GM08714 (cell line): ENCODE measurements around the gene ILF3.

Experiments used
- H3K4me3 ChIP-seq: fragments of 200-500 bp; sonication (Bioruptor generic); 2 replicates; pipeline ENCODE4 v1.5.1; 2014; ENCODE audit warnings: mild to moderate bottlenecking, low read length, inconsistent platforms
- ZNF274 ChIP-seq: IDR thresholded peaks from 2 replicates; pipeline ENCODE4 v1.6.1; 2012; ENCODE audit warnings: mild to moderate bottlenecking, low read depth, low read length

Gene ILF3

GRCh38 chr19:10653732-10654609, at the start of gene ILF3:
Gene ILF3, plus strand, starts transcription at chr19:10654346. Its CDS starts 16,260 bp downstream, at chr19:10670606.
- TF ChIP-seq ZNF274: no peak
- peak within 1 kb of the TSS; percentile 96 for H3K4me3 ChIP-seq

GRCh38 chr19:10604460-10604980, 49.6 kb upstream of the ILF3 start:
- TF ChIP-seq ZNF274: no peak
- peak overlapping the region; percentile 88; the same call in 1 of the 2 replicates for H3K4me3 ChIP-seq

- H3K4me3 ChIP-seq: no peak overlapping the region
- no peak for TF ChIP-seq ZNF274
These were observed 42.2 kb upstream of the ILF3 start for GRCh38 chr19:10611907-10612306.

GRCh38 chr19:10612499-10613119, 41.5 kb upstream of the ILF3 start:
- no peak overlapping the region for H3K4me3 ChIP-seq
- TF ChIP-seq ZNF274: no peak

GRCh38 chr19:10615429-10616023, 38.6 kb upstream of the ILF3 start:
- no peak overlapping the region for H3K4me3 ChIP-seq
- no peak for TF ChIP-seq ZNF274

DNA sequence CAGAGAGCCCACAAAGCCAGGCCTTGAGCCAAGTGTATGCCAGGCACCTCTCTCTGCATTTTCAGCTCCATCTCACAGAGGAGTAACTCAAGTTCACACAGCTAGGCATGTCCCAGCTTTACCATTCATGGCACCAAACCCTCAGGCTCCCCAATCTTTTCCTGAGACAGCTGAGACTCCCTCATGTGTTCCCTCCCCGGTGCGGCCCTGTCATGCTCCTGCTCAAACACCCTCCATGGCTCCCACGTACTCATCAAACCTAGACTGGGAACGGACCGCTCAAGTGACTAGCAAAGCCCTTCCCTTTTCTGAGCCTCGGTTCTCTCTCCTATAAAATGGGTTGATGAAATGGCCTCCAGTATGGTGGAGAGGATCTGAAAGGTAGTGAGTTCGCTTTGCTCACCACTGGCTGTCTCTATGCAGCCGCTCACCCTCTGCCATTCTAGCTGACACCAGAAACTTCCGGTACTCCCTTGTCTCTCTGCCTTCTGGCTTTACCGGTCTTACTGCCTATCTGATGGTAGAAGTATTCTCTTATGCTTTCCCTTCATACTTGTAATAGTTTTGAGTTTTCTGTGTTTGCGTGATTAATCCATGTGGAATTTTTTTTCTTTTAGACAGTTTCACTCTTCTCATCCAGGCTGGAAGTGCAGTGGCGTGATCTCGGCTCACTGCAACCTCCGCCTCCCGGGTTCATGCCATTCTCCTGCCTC, 36.6 kb upstream of the ILF3 start:
- TF ChIP-seq ZNF274: no peak
- H3K4me3 ChIP-seq: no peak overlapping the region

DNA sequence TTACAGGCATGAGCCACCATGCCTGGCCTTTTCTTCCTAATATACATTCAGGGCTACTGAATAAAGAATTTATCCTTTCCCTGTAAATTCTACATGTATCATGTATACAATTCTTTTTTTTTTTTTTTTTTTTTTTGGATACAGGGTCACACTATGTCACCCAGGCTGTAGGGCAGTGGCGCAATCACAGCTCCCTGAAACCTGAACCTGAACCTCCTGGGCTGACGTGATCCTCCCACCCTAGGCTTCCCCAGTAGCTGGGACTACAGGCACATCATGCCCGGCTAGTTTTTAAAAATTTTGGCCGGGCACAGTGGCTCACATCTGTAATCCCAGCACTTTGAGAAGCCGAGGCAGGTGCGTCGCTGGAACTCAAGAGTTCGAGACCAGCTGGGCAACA, 35.3 kb upstream of the ILF3 start:
- no peak overlapping the region for H3K4me3 ChIP-seq
- TF ChIP-seq ZNF274: no peak

DNA sequence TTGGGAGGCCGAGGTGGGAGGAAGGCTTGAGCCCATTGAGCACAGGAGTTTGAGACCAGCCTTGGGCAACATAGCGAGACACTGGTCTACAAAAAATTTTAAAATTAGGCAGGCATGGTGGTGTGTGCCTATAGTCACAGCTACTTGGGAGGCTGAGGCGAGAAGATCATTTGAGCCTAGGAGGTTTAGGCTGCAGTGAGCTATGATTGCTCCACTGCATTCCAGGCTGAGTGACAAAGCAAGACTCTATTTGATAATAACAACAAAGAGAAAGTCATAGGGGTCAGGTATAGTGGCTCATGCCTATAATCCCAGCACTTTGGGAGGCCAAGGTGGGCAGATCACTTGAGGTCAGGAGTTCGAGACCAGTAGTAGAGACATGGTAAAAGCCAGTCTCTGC, 33.4 kb upstream of the ILF3 start:
- no peak for TF ChIP-seq ZNF274
- H3K4me3 ChIP-seq: no peak overlapping the region

DNA sequence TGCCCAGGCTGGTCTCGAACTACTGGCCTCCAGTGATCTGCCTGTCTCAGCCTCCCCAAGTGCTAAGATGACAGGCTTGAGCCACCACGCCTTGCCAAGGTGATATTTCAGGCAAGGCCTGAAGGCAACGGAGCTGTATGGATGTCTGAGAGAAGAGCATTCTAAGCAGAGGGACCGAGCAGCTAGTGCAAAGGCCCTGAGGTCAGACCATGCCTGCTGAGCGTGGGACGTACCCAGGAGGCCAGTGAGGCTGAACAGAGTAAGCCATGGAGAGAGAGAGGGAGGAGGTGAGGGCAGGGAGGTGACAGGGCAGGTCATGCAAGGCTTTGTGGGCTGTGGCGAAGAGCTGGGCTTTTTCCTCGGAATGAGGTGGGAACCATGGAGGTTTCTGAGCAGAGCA, 32.2 kb upstream of the ILF3 start:
- H3K4me3 ChIP-seq: no peak overlapping the region
- no peak for TF ChIP-seq ZNF274

GRCh38 chr19:10624585-10624984, 29.6 kb upstream of the ILF3 start:
- no peak overlapping the region for H3K4me3 ChIP-seq
- no peak for TF ChIP-seq ZNF274

GRCh38 chr19:10625003-10625761, 29.0 kb upstream of the ILF3 start, which contains the start of gene SLC44A2:
Gene SLC44A2, plus strand, starts transcription at chr19:10625553. Its CDS starts 81 bp downstream, at chr19:10625634.
- TF ChIP-seq ZNF274: no peak
- no peak within 1 kb of the TSS for H3K4me3 ChIP-seq

DNA sequence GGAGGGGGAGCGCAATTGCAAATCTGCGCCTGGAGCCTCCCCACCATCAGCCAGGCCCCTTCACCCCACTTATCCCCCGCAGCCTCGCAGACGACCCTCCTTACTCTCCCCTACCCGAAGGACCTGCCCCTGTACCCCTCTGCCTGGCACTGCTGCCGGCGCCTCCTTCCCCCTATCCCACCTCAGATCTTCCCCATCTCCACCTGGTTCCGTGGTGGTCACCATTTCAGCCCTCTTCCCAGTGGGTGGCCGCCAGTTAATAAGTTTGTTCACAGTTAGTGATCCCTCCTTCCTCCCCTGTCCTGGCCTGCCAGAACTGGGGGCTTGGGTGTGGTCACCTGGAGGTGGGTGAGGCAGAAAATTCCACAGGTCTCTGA, 28.4 kb upstream of the ILF3 start:
- H3K4me3 ChIP-seq: no peak overlapping the region
- TF ChIP-seq ZNF274: no peak

DNA sequence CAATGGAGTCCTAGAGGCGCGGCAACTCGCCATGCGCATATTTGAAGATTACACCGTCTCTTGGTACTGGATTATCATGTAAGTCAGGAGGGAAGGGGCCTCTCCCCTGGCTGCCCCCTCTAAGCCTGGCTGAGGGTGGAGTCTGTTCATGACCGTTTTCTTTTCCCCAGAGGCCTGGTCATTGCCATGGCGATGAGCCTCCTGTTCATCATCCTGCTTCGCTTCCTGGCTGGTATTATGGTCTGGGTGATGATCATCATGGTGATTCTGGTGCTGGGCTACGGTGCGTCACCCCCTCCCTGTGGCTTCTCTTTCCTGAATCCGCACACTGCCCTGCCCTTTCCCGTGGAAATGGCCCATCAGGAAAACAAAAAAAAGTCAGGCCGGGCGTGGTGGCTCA, 22.3 kb upstream of the ILF3 start:
- no peak overlapping the region for H3K4me3 ChIP-seq
- TF ChIP-seq ZNF274: no peak
